Renal cortical epithelial cell (primary cell): ENCODE results near the gene TBCA. TPM values are rescaled to one million over a fixed set of nuclear protein-coding genes. Genes with fewer than 3 reads are reported as not detected.
A peak's percentile ranks its signal among the peaks of the same experiment; 100 is the strongest.

Source experiments
- DNase-seq: peaks from one replicate; pipeline ENCODE4 v3.0.0-alpha.2; 2011; ENCODE audit warnings: low read depth
- total RNA-seq: library from RNA; depleted of rRNA; stranded (reverse); fragments of >200 nt; gene quantifications from 2 replicates; pipeline ENCODE4 v1.2.3, GENCODE V29; 2014

Gene TBCA
- total RNA-seq, 1 donor from 2014 or later = 96.7 TPM

DNA sequence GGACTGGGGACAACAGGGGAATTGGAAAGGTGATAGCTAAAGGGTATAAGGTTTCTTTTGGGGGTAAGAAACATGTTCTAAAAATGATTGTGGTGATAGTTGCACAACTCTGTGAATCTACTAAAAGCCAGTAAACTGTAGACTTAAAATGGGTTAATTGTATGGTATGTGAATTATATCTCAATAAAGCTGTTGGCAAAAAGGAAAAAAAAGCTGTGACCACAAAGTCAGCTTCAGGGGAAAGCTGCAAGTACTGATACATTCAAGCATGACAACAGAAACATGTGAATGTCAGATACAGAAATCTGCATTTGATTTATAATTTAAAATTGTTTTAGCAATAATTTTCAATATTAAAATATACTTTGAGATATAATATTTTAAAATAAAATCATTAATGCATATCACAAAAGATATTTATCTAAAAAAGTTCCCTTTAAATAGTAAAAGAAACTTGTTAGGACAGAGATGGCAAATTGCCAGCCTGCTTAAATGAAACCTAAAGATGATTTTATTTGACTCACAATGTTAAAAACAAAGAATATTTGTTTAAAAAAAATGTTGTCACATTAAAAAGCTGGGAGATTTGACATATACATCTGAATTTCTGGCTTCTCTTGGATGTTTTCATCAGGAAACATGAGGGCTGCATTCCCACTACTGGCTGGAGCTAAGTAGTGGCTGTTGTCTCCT, 66.0 kb downstream of the TBCA start:
- peak; percentile 28 for DNase-seq

DNA sequence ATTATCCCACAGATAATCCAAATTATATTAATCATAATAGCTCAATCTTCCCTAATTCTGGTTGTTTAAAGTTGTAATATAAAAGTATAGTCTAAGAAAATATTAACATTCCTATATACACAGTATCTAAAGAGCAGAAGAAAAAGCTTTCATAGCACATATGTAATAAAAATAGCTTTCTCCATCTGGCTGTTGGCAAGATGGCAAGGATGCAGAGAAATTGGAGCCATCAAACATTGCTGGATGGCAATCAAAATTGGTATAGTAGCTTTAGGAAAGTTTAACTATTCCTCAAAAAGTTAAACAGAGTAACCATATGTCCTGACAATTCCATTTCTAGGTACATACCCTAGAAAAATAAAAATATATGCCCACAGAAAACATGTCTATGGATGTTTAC, 66.8 kb downstream of the TBCA start:
- no peak for DNase-seq

DNA sequence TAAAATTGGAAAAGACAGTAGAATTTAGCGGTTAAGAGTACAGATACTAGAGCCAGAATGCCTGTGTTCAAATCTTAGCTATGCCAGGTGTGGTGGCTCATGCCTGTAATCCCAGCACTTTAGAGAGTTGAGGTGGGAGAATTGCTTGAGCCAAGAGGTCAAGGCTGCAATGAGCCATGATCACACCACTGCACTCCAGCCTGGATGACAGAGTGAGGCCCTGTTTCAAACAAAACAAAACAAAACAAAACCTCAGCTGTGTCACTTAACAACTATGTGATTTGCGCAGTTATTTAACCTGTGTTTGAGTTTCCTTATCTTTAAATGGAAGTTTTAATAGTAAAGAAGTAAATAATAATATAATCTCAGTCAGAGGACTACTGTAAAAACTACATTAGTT, 68.3 kb downstream of the TBCA start:
- peak; percentile 47 for DNase-seq

DNA sequence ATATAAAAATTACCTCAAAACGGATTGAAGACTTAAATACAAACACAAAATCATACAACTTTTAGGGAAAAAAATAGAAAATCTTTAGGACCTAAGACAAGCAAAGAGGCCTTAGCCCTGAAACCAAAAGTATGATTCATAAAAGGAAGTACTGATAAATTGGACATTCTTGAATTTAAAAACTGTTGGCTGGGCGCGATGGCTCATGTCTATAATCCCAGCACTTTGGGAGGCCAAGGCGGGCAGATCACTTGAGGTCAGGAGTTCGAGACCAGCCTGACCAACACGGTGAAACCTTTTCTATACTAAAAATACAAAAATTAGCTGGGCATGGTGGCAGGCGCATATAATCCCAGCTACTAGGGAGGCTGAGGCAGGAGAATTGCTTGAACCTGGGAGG, 76.6 kb downstream of the TBCA start:
- DNase-seq = peak; percentile 14

DNA sequence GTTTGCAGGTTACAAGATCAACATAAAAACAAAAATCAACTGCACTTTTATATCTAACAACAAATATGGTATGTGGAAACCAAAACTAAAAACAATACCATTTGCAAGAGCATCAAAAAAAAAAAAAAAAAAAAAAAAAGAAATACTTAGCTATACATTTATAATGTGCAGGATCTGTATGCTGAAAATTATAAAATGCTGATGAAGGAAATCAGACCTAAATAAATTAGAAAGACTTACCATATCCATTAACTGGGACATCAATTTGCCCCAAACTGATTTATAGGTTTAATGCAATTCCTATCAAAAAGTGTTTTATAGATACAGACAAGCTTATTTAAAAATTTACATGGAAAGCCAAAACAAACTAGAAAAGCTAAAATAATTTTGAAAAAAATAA, 77.2 kb downstream of the TBCA start:
- DNase-seq = no peak

DNA sequence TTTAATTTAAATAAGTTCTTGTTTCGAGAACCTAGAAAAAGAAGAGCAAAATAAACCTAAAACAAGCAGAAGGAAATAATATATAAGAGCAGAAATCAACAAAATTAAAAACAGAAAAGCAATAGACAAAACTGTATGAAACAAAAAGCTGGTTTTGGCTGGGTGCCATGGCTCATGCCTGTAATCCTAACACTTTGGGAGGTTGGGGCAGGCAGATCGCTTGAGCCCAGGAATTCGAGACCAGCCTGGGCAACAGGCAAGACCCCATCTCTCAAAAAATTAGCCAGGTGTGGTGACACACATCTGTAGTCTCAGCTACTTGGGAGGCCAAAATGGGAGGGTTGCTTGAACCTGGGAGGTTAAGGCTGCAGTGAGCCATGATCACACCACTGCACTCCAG, 78.4 kb downstream of the TBCA start:
- no peak for DNase-seq

DNA sequence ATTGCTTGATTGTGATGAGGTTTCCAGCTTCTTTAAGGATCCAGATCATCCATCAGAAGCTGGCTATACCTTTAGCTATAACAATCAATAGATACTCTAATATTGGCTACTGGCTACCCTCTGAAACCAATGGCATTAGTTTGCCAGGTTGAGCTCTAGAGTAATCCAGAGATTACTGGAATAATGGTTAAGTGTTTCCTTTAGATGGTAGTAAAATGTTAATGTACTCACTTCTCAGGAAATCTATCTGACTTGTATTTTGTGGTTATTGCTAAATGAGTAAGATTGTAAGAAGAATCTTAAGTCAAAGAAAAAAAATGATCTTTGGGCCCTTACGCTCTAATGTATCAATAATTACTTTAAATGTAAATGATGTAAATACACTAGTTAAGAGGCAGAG, 80.0 kb downstream of the TBCA start:
- DNase-seq = no peak

DNA sequence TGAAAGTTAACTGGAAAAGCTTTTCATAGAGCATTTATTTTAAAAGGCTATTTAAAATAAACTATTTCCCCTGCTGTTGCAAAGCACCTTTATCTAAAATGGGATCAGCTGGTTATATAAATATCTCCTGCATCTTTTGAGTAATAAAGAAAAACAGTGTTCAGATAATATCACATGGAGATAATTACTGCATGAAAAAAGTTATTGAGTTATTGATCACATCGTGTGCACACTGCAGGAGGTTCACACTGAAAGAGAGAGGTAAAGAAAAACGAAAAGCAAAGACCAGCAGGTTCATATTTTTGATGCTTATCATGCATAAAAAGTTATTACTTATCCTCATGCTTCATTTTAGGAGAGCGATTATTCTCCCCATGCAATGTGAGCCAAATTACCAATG, 82.2 kb downstream of the TBCA start:
- DNase-seq = no peak

DNA sequence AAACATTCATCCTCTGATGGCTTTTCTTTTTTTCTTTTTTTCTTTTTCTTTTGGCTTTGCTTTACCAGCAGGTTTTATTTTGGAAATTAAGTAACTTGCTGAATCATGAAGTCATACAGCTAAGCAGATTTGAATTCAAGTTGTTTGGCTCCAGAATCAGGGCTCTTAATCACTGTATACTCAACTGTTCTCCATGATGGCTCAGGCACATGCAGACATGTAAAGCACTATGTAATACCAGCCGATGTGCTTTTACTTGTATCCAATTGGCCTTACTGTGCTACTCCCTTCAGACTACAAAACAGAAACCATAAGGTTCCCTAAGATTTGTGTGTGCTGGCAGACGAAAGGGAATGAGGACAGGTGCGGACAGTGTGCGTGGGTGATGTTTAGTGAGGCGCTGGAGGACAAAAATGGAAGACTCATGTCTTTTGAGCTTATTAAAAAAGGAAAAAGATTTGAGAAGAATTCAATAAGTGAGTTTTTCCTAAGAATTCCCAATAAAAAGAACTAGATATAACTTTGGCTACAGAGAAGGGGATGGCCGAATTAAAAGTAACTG, 92.9 kb downstream of the TBCA start:
- no peak for DNase-seq

DNA sequence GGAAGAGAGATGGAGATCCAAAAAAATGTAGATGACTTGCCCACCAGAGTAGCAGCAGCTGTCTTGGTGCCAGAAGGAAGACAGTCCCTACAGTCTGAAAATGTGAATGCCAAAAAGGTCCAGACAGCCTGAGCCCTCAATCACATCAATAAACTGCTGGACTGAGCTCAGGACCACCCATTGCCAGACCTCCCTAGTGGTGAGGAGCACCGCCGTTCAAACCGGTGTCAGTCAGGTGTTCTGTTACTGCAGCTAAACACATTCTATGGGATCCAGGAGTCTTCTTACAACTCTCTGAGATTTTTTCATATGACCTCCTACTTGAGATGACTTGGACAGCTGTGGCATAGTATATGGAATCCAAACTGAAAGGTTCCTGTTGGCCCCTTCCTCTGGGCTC, 105.6 kb downstream of the TBCA start:
- DNase-seq = no peak

DNA sequence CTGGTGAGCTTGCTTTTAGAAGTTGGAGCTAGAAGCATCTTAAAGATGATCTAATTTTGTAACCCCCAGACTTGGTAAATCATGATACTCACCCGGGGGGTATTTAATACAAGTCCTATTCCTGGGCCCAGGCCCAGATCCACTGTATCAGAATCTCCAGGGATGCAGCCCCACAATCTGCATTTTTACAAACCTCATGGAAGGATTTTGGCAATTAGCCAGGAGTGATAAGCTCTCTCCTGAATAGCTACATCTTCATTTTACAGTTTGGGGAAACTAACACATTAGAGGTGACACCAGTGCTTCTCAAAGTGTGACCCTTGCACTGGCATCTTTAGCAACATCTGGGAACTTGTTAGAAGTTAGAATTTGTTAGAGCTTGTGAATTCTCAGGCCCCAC, 106.5 kb downstream of the TBCA start:
- DNase-seq = no peak

DNA sequence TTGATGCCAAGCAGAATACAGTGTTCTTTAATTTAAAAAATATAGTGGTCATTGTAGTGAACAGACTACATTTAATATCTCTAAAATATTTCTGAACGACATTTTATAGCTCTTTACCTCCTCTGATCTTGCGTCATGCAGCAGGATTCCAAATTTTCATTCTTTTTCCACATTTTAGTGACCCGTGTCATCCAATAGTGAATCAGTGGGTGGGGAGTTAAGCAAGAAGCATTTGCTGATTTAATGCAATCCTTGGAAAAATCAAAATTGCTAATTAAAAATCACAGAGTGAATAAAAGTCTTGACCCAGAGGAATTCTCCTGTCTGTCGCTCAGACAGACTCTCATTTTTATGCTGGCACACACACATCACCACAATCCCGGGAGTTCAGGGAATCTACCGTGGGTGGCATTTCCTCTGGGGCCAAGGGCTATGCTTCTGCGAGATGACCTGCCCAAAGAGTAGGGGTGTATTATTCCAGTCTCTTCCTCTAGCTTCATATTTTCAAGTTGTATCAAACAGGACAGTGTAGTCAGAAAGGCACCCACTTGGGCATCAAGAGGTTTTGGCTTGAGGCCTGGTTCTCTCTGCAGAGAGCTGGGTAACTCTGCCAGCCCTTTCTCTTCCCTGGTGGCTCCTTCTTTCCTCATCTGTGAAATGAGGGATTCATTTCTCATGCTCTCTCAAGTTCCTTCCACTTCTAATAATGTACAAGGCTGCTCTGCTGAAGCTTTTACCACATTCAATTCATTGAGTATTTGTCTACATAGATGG, 112.9 kb downstream of the TBCA start:
- DNase-seq = no peak

DNA sequence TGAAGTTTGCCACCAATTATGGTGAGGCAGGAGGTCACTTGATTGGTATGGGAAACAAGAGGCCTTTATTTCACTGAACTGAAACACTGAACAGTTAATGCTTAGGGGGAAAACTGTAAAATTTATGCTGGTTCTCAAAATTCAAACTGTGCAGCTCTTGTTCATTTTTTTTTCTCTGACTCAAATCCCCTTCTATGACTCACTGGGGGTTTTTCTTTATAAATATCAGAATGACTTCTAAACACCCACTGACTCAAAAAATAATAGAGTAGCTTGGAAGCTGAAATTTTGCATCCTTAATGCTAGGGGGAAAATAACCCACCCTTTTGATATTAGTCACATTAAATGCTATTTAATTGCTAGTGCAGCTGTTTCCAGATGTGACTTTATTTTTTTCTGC, 113.5 kb downstream of the TBCA start:
- no peak for DNase-seq

DNA sequence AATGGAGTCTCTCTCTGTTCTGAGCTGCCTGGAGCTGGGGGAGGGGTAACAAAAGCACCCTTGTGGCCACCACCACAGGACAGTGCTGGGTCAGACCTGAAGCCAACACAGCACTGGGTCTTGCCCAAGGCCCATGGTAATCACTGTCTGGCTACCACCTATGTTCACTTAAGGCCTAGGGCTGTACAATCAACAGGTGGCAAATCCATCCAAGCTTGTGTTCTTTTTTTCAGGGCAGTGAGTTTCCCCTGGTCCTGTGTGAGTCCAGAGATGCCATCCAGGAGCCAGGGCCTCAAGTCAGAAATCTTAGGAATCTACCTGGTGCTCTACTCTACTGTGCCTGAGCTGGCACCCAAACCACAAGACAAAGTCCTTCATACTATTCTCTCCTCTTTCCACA, 117.5 kb downstream of the TBCA start:
- no peak for DNase-seq

DNA sequence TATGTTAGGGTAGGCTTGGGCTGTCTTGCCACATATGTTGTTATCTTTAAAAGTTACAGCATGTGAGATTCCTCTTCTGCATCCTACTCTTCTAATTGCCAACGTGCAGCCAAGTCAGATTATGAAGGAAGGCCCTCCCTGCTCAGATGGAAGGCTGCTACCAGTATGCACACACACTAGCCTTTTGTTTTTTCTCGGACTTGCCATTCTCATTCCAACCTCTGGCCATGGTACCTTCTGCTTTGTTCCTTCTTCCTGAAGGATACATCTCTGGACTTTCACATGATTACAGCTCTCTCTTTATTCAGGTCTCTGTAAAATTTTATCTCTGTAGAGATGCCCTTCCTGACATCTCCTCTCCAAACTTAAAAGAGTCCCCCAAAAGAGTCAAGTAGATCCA, 124.8 kb downstream of the TBCA start:
- no peak for DNase-seq

DNA sequence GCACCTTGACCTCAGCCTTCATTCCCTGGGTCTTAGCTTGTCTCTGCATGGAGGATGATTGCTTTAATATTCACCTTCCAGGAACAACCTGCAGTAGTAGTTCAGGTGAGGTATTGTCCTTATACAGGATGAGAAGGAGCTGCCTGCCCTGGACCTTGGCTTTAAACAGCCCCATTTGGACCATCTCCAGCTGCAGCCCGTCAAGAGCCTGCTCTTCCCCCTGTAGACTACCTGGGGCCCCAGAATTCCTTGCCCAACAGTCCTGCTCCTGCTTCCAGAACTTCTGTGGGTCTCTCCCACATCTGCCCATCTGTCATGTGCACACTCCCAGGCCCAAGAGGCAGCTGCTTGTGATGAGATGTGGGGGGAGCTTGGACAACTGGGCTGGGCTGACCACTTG, 125.5 kb downstream of the TBCA start:
- DNase-seq = no peak

DNA sequence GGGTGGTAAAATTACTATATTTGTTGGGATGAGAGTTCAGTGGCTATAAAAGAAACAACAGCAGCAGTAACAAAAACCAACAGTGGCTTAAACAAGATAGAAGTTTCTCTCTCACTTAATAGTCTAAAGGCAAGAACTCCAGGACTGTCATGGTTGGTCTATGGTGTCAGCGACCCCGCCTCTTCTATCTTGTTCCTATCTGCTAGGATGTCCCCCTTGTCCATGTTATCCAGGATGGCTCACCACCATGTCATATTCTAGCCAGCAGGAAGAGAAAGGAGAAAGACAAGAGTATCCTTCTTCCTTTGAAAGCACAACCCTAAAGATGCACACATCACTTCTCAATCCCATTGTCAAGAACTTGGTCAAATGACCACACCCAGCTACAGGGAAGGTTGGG, 126.4 kb downstream of the TBCA start:
- no peak for DNase-seq

DNA sequence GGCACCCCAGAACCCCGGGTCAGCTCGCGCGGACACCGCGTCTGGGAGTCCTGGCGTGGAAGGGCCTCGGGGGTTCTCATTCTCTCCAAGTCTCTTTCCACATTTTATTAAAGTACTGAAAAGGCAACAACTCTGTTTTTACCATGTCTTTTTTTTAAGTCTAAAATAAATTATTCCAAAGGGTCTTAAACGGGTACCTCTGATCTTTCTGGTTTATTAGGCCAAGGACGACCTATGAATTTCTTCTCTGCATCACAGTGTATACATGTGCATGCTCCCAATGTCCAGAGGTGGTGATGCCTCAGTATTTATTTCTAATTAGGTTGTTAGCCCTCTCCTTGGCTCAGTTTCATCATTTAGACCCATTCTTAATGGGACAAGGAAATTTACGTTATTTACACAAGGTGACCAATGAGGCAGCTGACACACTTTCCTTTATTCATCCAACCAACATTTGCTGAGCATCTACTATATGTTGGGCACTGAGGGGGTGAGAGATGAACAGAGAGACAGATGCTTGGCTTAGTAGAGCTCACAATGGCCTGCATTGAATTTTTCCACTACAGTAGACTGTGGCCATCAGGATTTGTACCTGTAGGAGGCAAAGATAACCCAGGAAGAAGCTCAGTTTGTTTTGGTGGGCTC, 130.0 kb downstream of the TBCA start:
- DNase-seq = no peak

DNA sequence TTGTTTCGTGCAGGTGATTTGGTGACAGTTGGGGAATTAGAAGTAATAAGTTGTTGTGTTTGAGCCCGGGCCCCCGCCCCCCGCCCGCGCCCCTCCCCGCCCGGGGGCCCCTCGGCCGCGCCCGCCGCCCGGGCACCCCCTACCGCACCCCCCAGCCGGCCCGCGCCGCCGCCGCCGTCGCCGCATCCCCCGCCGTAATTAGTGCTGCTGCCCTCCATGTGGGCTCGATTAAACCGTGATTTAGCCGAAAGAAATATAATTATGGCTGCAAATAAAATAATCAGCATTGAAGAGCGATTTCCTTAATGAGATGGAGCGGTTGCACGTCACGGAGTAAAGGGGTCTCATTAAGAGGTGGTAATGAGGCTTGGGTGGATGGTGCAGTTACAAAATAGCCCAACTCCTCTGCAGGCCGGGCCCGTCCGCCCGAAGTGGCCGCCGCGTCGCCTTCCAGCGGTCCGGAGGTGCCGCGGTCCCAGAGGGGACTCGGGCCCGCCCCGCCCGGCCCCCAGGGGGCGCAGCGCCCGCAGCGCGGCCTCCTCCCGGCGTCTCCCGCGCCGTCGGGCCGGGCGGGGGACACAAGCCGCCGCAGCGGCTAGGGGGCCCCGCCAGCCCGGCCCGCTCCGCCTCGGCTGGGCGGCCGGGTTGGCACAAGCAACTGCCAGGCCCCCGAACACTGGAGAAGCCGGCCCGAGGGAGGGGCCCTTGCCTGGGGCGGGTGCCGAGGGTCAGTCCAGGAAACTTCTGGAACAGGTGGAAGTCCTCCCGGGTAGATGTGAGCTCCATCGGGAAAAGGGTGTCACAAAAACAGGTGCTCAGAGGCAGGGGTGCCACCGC, 130.8 kb downstream of the TBCA start:
- no peak for DNase-seq

DNA sequence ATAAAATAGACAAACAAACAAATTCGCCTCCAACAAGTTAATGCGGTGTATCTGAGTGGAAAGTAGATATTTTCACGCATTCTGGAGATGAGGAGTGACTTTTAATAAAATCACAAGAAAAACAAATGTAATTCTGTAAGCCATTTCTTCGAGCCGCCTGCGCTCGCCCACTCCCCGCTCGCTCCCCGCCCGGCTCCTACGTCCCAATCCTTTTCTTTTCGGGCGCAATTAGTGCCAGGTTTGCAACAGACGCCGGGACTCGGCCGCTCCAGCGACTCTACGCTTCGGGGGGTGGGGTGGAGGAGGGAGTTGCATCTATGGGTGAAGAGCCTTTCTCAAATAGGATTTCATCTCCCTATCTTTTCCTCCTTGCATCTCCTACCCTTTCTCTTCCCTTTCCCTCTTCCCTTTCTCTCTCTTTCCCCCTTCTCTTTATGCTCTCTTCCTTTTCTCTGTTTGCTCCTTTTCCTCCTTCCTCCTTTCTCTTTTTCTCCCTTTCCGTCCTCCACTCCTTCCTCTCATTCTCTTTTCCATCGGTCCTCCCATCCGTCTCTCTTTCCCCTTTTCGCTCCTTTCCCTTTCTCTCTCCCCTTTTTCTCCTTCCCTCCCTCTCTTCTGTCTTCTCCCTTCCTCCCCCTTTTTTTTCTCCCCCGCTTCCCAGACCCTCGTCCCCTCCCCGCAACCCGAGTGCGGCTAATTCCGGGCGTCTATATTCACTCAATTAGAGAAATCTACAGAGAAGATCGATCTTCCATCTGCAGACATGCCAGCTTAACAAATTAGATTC, 131.6 kb downstream of the TBCA start:
- no peak for DNase-seq
